ENCODE results near the gene GLMP.
A peak's percentile ranks its signal among the peaks of the same experiment; 100 is the strongest.
"Not testable (repeated sequence)": the region's sequence is repeated elsewhere in the genome, so short reads cannot be mapped to it uniquely, and the experiment has no call there.

Gene GLMP

GRCh38 chr1:156295391-156295947, at the start of gene GLMP:
Gene GLMP, minus strand, starts transcription at chr1:156295679. Its CDS starts 34 bp downstream, at chr1:156295645.
- DNase-seq (ENCODE audit: low spot score): peak; percentile 67

GRCh38 chr1:156344409-156344808, 48.9 kb upstream of the GLMP start:
- DNase-seq (ENCODE audit: low spot score): no peak

GRCh38 chr1:156342166-156342955, 46.9 kb upstream of the GLMP start:
- no peak for DNase-seq (ENCODE audit: low spot score)

GRCh38 chr1:156338180-156338976, 42.9 kb upstream of the GLMP start, which contains the start of the genes CCT3 and TSACC:
Gene CCT3, minus strand, starts transcription at chr1:156338292. Its CDS starts 108 bp downstream, at chr1:156338184.
Gene TSACC, plus strand, starts transcription at chr1:156338526. Its CDS starts 1,232 bp downstream, at chr1:156339758.
- DNase-seq (ENCODE audit: low spot score): peak; percentile 100

- no peak for DNase-seq (ENCODE audit: low spot score)
Measured at GRCh38 chr1:156337888-156338179, 42.4 kb upstream of the GLMP start.

GRCh38 chr1:156337052-156337887, 41.8 kb upstream of the GLMP start:
- peak; percentile 10 for DNase-seq (ENCODE audit: low spot score)

- DNase-seq (ENCODE audit: low spot score): no peak
Measured at GRCh38 chr1:156336242-156336641, 40.8 kb upstream of the GLMP start.

GRCh38 chr1:156323179-156323578, 27.7 kb upstream of the GLMP start:
- DNase-seq (ENCODE audit: low spot score): not testable (repeated sequence)

GRCh38 chr1:156320560-156320959, 25.1 kb upstream of the GLMP start:
- no peak for DNase-seq (ENCODE audit: low spot score)

- DNase-seq (ENCODE audit: low spot score): peak; percentile 44
Measured at GRCh38 chr1:156319664-156320063, 24.2 kb upstream of the GLMP start.

GRCh38 chr1:156316909-156317308, 21.4 kb upstream of the GLMP start:
- DNase-seq (ENCODE audit: low spot score): no peak

GRCh38 chr1:156310962-156311361, 15.5 kb upstream of the GLMP start:
- no peak for DNase-seq (ENCODE audit: low spot score)

GRCh38 chr1:156308078-156308477, 12.6 kb upstream of the GLMP start:
- no peak for DNase-seq (ENCODE audit: low spot score)

- DNase-seq (ENCODE audit: low spot score): no peak
Measured at GRCh38 chr1:156305215-156305614, 9.7 kb upstream of the GLMP start.

- DNase-seq (ENCODE audit: low spot score): no peak
Measured at GRCh38 chr1:156303241-156303640, 7.8 kb upstream of the GLMP start.

- no peak for DNase-seq (ENCODE audit: low spot score)
Measured at GRCh38 chr1:156298852-156299357, 3.4 kb upstream of the GLMP start, which contains the start of gene VHLL. Gene VHLL, minus strand, starts transcription at chr1:156299307. Its CDS starts 118 bp downstream, at chr1:156299189.

- no peak for DNase-seq (ENCODE audit: low spot score)
Measured at GRCh38 chr1:156293895-156294294, 1.6 kb downstream of the GLMP start.

- no peak for DNase-seq (ENCODE audit: low spot score)
Measured at GRCh38 chr1:156293098-156293434, 2.4 kb downstream of the GLMP start.

- DNase-seq (ENCODE audit: low spot score): peak; percentile 84
Measured at GRCh38 chr1:156291226-156292061, 4.0 kb downstream of the GLMP start.

GRCh38 chr1:156289857-156290256, 5.6 kb downstream of the GLMP start:
- DNase-seq (ENCODE audit: low spot score): no peak

- DNase-seq (ENCODE audit: low spot score): no peak
Measured at GRCh38 chr1:156286061-156286460, 9.4 kb downstream of the GLMP start.
